ENCODE data around the gene NMS. TPM values are rescaled to one million over a fixed set of nuclear protein-coding genes. Genes with fewer than 3 reads are reported as not detected.

The NMS gene
- total RNA-seq, 2 donors from 2014 or later, result not detected

DNA sequence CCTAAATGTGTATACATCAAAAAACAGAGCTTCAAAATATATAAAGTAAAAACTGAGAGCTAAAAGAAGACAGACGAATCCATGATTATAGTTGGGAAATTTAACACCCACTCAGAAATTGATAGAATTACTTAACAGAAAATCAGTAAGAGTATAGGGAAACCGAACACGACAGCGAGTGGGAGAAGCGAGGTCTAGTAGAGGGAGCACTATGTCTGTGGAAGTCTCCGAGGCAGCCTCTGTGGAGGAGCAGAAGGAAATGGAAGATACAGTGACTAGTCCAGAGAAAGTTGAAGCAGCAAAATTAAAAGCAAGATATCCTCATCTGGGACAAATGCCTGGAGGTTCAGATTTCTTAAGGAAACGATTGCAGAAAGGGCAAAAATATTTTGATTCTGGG, 38.8 kb downstream of the NMS start:
- Histone ChIP-seq H3K36me3 (no peaks in the 10 kb centered on the region), H3K27ac (no peak overlapping the region), H3K9me3 (no peaks in the 10 kb centered on the region), H3K4me3 (no peak overlapping the region), H3K27me3 (replicated peaks; ENCODE audit: insufficient read depth) (no peaks in the 10 kb centered on the region), H3K4me1 (ENCODE audit: control insufficient read depth in 1 of 2, low read depth in 2 of 2) (no peaks in the 10 kb centered on the region)
- TF ChIP-seq, protein P1, sequence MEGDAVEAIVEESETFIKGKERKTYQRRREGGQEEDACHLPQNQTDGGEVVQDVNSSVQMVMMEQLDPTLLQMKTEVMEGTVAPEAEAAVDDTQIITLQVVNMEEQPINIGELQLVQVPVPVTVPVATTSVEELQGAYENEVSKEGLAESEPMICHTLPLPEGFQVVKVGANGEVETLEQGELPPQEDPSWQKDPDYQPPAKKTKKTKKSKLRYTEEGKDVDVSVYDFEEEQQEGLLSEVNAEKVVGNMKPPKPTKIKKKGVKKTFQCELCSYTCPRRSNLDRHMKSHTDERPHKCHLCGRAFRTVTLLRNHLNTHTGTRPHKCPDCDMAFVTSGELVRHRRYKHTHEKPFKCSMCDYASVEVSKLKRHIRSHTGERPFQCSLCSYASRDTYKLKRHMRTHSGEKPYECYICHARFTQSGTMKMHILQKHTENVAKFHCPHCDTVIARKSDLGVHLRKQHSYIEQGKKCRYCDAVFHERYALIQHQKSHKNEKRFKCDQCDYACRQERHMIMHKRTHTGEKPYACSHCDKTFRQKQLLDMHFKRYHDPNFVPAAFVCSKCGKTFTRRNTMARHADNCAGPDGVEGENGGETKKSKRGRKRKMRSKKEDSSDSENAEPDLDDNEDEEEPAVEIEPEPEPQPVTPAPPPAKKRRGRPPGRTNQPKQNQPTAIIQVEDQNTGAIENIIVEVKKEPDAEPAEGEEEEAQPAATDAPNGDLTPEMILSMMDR (IDR thresholded peaks at IDR 0.05), result no peak
- no peak for DNase-seq (ENCODE audit: low spot score)
- ATAC-seq (ENCODE audit: insufficient number of reproducible peaks, low FRiP score, low read depth), result no peak

DNA sequence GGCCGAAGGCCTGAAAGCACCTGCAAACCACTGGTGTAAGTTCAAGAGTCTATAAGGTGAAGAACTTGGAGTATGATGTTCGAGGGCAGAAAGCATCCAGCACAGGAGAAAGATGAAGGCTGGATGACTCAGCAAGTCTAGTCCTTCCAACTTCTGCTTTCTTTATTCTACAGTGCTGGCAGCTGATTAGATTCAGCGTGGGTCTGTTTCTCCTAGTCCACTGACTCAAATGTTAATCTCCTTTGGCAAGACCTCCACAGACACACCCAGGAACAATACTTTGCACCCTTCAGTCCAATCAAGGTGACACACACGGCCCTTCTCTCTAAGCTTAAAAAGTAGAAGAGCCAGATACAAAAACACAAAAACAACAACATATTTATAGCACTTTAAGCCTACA, 43.4 kb downstream of the NMS start:
- H3K27ac ChIP-seq, result no peak overlapping the region
- no peak overlapping the region for H3K4me3 ChIP-seq
- ATAC-seq (ENCODE audit: insufficient number of reproducible peaks, low FRiP score, low read depth) (no peak), DNase-seq (ENCODE audit: low spot score) (no peak)
- TF ChIP-seq, protein P1 (IDR thresholded peaks at IDR 0.05), result no peak
- H3K27me3 ChIP-seq (replicated peaks; ENCODE audit: insufficient read depth), result no peaks in the 10 kb centered on the region
- no peaks in the 10 kb centered on the region for H3K36me3 ChIP-seq
- H3K4me1 ChIP-seq (ENCODE audit: control insufficient read depth in 1 of 2, low read depth in 2 of 2), result no peaks in the 10 kb centered on the region
- H3K9me3 ChIP-seq, result no peaks in the 10 kb centered on the region

DNA sequence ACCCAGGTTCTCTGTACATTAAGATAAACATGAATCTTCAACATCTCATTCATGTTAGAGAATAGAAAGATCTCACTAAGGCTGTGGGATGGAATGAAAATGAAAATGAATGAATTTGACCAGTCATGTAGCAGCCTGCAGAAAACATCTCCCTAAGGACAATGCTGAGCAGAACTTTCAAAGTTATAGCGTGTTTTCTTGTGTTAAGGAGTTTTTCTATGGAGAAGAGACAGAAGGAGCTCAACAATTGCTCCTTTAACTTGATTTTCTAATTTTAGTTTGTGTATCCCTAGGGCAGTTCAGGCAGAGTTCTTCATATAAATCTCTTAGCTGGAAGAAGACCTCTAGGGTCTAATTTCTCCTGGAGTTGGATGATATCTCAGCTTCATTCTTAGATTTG, 47.3 kb downstream of the NMS start:
- H3K27ac ChIP-seq, result no peak overlapping the region
- H3K27me3 ChIP-seq (replicated peaks; ENCODE audit: insufficient read depth), result no peaks in the 10 kb centered on the region
- no peak overlapping the region for H3K4me3 ChIP-seq
- H3K36me3 ChIP-seq, result no peaks in the 10 kb centered on the region
- ATAC-seq (ENCODE audit: insufficient number of reproducible peaks, low FRiP score, low read depth) (no peak), DNase-seq (ENCODE audit: low spot score) (no peak)
- TF ChIP-seq, protein P1 (IDR thresholded peaks at IDR 0.05), result no peak
- H3K4me1 ChIP-seq (ENCODE audit: control insufficient read depth in 1 of 2, low read depth in 2 of 2), result no peaks in the 10 kb centered on the region
- H3K9me3 ChIP-seq, result no peaks in the 10 kb centered on the region

DNA sequence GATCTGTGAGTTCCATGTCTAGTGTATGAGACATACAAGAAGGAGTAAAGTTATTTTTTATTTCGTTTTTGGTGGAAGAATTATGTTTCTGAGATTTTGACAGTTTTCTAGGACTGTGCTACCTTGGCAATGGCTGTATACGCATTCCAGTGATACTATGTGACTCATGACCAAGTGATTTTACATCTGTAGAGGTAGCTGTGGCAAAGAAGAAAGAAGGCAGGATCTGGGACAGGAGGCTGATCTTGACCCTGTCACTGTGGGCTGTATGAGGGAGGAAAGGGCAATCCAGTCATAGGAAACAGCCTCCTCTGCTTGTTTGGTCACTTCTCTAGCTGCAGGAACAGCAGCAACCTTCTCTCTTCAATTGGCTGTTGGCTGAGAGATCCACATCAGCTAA, 48.5 kb downstream of the NMS start:
- Histone ChIP-seq H3K27ac (no peak overlapping the region), H3K27me3 (replicated peaks; ENCODE audit: insufficient read depth) (no peaks in the 10 kb centered on the region), H3K9me3 (no peaks in the 10 kb centered on the region), H3K4me1 (ENCODE audit: control insufficient read depth in 1 of 2, low read depth in 2 of 2) (no peaks in the 10 kb centered on the region), H3K4me3 (no peak overlapping the region), H3K36me3 (no peaks in the 10 kb centered on the region)
- no peak for DNase-seq (ENCODE audit: low spot score)
- ATAC-seq (ENCODE audit: insufficient number of reproducible peaks, low FRiP score, low read depth), result no peak
- TF ChIP-seq, protein P1 (IDR thresholded peaks at IDR 0.05), result no peak

DNA sequence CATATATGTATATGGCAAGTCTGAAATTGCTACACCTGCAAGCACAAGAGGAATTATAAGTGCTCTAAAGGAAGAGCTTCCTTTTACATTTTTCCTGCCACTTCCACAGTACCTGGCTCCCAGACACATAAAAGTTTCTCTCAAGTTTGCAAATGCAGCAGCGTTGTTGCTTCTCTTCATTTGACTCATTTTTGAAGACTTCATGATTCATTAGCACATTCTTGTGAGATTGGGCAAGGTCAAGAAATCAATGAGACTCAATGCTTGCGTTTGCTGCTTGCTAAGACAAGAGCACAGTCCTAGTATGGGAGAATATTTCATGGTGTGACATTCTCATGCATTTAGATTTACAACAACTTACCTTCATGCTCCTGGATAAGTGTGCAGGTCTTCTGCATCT, 49.9 kb downstream of the NMS start:
- ATAC-seq (ENCODE audit: insufficient number of reproducible peaks, low FRiP score, low read depth) (no peak), DNase-seq (ENCODE audit: low spot score) (no peak)
- H3K36me3 ChIP-seq, result no peaks in the 10 kb centered on the region
- H3K9me3 ChIP-seq, result no peaks in the 10 kb centered on the region
- H3K4me1 ChIP-seq (ENCODE audit: control insufficient read depth in 1 of 2, low read depth in 2 of 2), result no peaks in the 10 kb centered on the region
- H3K4me3 ChIP-seq, result no peak overlapping the region
- no peaks in the 10 kb centered on the region for H3K27me3 ChIP-seq (replicated peaks; ENCODE audit: insufficient read depth)
- TF ChIP-seq, protein P1 (IDR thresholded peaks at IDR 0.05), result no peak
- H3K27ac ChIP-seq, result no peak overlapping the region
